Right ventricle myocardium superior (tissue), 1 donor: ENCODE measurements around the gene CCL27. TPM values are rescaled to one million over a fixed set of nuclear protein-coding genes. Genes with fewer than 3 reads are reported as not detected.

Source experiments
- ATAC-seq: fragments of 200-7000 bp; cut with Tn5 transposase; one replicate; pipeline ENCODE4 v1.9.1; 2020; ENCODE audit warnings: mild to moderate bottlenecking; ENCODE audit not compliant: poor library complexity
- DNase-seq: peaks from one replicate; pipeline ENCODE4 v3.0.0-alpha.2; 2020
- intact Hi-C: fragments of 100-400 bp; cut with DNase I; formaldehyde crosslinking; loops from one replicate; pipeline ENCODE4 v1.11.2; 2022
- total RNA-seq: library from RNA; stranded (reverse); fragmentation: NEBNext Ultra II Directional; extraction: Animal tissue kit (Norgen Biotek cat#: 25700); gene quantifications from one replicate; pipeline ENCODE4 v1.2.1, GENCODE V29; 2021
- donor health status: DM: no; HTN: yes; CAD: no; lungs with severe emphysema.

The CCL27 gene
- total RNA-seq, 1 donor from 2014 or later, result not detected

- ATAC-seq (no peak), DNase-seq (no peak)
- intact Hi-C loops, result no loop called here
Observed at GRCh38 chr9:34634551-34635248, 27.8 kb downstream of the CCL27 start.

GRCh38 chr9:34633851-34634550, 28.5 kb downstream of the CCL27 start:
- intact Hi-C loops, result no loop called here
- ATAC-seq, result peak; percentile 30
- peak; percentile 61 for DNase-seq

GRCh38 chr9:34633166-34633565, 29.3 kb downstream of the CCL27 start:
- no peak for ATAC-seq
- DNase-seq, result no peak
- intact Hi-C loops, result no loop called here

DNA sequence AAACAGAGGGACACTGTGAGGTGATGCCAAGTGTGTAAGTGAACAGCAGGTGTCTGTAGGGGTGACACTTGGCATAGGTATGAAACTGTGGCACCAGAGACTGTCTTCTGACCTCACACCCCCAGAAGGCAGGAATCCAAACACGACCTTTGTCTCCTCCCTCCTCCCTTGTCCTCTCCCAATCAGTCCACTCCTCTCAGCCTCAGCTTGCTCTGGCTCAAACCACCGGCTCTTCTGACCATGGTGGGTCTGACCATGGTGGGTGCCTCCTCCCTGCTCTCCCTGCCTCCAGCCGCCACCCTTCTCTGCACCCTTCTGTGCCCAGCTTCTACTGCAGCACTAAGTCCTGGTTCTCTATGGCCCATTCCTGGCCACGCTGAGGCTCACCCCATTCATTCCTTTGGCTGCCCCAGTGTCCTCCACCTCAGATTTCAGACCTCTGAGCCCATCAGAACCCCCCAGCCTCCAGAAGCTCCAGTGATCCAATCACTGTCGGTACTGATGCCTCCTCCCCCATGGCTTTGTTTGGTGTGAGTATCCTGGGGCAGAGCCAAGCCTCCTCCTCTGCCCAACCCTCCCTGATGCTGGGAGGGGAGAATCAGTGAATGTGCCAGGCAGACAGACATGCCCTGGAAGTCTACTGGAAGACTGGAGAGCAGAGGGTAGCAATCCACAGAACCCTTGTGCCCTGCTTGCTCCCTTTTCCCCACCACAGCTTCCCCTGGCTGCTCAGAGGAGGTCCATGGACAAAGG, 31.9 kb downstream of the CCL27 start:
- no peak for ATAC-seq
- no peak for DNase-seq
- intact Hi-C loops, result no loop called here

- DNase-seq (no peak), ATAC-seq (no peak)
- intact Hi-C loops, result no loop called here
Observed at GRCh38 chr9:34629491-34629808, 33.0 kb downstream of the CCL27 start.

DNA sequence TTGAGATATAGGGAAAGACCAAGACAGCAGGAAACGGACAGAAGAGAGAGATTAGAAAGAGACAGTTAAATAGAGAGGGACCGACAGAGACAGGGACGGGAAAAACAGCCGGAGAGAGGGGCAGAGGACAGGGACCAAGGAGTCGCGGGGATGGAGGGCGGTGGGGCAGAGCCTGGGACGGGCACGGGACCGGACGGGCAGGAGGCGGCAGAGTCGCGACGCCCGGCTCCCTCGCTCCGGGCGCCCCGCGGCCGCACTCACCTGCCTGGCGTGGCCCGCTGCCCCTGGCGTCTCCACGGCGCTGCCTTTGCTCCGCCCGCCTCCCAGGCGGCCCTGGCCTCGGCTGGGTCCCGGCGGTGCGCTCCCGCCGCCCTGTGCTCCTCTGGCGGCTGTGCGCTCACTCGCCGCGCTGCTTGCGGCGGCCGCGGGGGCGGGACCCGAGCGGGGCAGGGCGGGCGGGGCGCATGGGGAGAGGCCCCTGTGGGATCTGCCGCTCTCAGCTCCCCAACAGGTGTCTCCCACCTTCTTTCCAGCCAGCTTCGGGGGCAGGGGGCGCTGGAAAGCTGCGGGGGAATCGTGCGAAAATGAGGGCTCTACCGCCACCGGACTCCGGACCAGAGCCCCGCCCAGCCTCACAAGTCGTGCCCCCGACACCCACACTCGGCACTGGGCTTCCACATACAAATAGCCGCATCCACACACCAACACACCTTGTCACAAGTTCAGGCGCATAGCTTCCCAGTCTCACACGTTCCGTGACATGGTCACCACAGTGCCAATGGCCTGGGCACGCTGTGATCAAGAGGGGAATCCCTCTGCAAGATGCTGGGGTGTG, 33.6 kb downstream of the CCL27 start, which contains the start of gene ARID3C:
TSS of gene ARID3C (minus strand) at position 411 of the 835 bp plus-strand sequence. CDS start 1,052 bp downstream, outside the sequence.
- intact Hi-C loops, result no loop called here
- DNase-seq, result no peak
- peak; percentile 80 for ATAC-seq

DNA sequence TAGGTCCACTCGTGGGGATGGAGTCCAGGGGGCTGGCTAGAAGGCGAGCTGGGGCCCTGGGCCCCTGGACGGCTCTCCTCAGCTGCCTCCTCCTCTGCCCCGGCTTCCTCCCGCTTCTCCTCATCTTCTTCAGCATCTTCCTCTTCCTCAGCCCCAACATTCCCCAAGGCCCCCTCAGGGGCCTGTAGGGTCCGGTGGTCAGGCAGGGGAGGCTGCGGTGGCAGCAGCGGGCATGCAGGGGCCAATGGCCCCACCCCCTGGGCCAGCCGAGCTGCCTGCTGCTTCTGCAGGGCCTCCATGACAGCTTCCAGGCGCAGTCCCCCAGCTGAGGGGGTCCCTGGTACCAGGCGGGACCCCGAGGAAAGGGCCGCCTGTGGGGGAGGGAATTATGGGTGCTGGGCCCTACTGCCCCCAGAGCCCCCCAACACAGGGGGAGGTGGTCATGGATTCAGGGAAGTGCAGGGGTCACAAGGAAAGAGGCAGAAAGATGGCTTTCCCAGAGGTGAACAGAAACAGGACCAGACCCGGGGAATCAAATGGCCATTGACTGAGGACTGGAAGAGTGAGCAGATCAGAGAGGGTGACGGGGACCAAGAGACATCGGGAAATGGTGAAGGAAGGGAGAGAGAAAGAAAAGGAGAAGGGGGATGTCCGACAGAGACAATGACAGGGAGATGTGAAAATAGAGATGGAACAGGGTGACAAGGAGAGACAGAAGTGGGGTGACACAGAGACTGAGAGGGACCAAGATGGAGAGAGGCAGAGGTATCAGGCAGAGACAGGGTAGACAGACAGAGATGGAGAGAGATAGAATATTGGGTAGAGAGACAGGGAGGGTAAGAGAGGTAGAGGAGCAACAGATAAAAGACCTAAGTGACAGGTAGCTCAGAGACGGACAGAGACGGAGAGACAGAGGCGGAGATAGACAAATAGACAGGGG, 34.5 kb downstream of the CCL27 start:
- DNase-seq (no peak), ATAC-seq (no peak)
- intact Hi-C loops, result no loop called here

DNA sequence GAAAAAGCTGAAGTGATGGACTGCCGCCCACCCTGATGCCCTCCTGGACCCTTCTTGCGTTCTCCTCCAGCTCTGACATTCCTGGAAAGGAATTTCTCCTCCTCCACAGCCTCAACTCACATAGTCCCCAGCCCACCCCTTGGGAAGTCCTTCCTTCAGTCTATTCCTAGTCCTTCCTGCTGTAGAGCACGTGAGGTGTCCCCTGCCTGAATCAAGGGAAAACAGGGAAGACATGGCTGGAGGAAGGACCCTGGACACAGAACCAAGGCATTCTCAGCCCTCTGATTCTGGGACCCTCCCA, 37.3 kb downstream of the CCL27 start:
- DNase-seq (no peak), ATAC-seq (no peak)
- intact Hi-C loops, result no loop called here

DNA sequence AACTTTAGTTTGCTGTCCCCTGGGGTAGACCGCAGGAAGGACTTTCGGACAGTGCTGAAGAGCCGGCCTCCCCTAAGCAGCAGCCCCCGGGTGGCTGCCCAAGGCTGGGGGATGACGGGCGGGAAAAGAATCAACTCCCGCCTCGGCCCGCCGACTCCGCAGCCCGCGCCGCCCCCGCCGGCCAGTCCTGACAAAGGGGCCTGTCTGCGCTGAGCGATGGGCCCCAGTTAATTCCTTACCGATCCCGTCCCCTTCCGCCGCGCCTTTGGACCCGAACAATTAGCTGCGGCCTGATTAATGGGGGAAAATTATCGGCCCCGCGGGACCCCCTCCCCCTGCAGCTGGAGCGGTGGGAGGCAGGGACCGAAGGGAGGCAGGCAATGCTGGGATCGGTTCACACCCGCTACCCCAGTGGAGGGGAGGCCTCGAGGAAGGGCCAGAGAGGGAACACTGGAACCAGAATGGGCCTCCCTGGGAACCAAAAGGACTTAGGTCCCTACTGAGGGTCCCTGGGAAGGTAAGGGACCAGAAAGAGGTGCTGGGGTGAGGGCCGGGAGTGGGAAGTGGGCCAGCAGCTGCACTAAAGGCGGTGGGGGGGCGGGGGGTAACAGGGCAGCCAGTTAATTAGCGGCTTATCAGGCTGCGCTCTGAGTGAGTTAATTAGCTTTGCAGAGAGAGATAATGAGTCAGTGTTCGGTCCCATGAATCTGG, 37.8 kb downstream of the CCL27 start:
- no peak for DNase-seq
- intact Hi-C loops, result no loop called here
- ATAC-seq, result no peak

- DNase-seq (no peak), ATAC-seq (no peak)
- intact Hi-C loops, result no loop called here
Observed at GRCh38 chr9:34623374-34624235, 38.9 kb downstream of the CCL27 start.

DNA sequence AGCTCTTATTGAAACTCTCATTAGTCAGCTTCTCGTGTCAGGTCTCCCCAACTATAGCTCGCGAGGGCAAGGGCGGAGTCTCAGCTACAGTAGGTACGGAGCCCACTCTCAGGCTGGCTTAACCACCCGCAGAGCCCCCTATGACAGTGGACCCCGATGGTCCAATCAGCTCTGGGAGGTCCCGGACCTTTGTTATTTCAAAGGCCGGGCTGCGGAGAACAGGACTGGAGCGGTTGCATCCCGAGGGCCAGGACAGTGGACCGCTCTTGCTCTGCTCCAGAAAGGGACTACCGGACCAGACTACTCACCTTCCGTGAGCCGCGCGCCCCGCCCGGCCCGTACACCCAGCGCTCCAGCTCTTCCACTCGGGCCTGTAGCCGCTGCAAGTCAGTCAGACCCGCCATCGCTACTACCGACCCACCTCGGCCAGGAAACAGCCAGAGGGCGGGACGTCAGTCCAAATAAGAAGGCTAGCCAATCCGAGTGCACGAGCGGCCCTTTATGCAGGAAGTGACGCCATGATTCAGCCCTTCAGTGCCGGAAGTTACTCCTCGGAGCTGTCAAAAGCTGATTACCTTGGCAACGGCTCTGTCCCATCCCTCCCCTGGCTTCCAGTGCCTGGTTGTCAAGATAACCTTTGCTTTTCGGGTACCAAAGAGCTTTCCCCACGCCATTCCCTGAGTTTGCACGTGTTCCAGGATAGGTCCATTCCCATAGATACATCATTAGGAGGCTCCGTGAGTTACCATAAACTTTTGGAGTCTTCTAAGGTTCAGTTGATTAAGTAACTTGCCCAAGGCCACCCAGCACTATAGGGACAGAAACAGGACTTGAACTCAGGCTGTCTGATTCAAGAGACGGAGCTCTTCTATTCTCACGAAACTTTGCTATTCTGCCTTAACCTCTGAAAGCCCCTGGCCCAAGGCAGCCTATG, 42.1 kb downstream of the CCL27 start, which contains the start of gene DCTN3:
TSS of gene DCTN3 (minus strand) at position 435 of the 934 bp plus-strand sequence. CDS start at position 404, 31 bp downstream.
- DNase-seq, result peak; percentile 96
- intact Hi-C loops, result no loop called here

GRCh38 chr9:34615132-34615531, 47.3 kb downstream of the CCL27 start:
- ATAC-seq (no peak), DNase-seq (no peak)
- intact Hi-C loops, result loop anchor here (10.0 kb wide), 1 partner anchor 90 kb away; no protein-coding TSS in a partner anchor

More for the DNA sequence above, 42.1 kb downstream of the CCL27 start, which contains the start of gene DCTN3:
- peak; percentile 100 for ATAC-seq

DNA sequence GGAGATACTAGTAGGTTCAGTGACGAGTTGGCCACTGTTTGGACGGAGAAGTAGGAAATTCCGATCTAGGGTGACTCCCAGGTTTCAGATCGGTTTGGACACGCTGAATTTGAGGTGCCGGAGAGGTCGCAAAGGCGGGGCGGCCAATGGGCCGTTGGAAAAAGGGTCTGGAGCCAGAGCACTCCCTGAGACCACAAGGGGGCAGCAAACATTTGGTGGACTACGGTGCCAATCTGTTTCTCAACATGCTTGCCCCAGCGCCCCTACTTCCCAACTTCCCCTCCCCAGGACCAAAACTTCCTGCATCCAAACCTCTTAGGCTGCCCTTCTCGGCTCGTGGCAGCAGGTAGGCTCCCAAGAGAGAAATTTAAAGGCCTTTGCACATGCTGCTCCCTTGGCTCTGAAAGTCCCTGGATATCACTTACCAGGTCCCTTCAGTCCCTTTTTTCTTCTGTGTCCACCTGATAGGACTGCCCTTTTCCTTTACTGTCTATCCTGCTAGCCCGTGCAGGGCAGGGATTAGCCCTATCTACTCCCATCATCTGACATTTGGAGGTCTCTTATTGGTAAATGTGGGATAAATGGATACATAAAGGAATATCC, 49.6 kb downstream of the CCL27 start:
- intact Hi-C loops, result loop anchor here (10.0 kb wide), 1 partner anchor 92 kb away; no protein-coding TSS in a partner anchor
- peak; percentile 82 for DNase-seq
- ATAC-seq, result peak; percentile 75
